GM20431 (cell line): ENCODE data around the gene HS3ST5.

ENCODE experiments used
- in situ Hi-C: fragments of 300-500 bp; cut with MseI, MboI; formaldehyde crosslinking; loops from one replicate; pipeline ENCODE4 v1.15.0; 2020; ENCODE audit warnings: low sequenced_read_pairs; ENCODE audit not compliant: unreplicated experiment

The HS3ST5 gene

GRCh38 chr6:114210467-114210866 lies 132.4 kb downstream of the HS3ST5 start:
- in situ Hi-C loops, result no loop called here

GRCh38 chr6:114203460-114203859 lies 139.4 kb downstream of the HS3ST5 start:
- in situ Hi-C loops, result no loop called here

GRCh38 chr6:114202389-114202788 lies 140.4 kb downstream of the HS3ST5 start:
- in situ Hi-C loops, result no loop called here

GRCh38 chr6:114200891-114201290 lies 141.9 kb downstream of the HS3ST5 start:
- in situ Hi-C loops, result no loop called here

- in situ Hi-C loops, result no loop called here
Measured at GRCh38 chr6:114195631-114196403, 147.0 kb downstream of the HS3ST5 start.

GRCh38 chr6:114195027-114195365 lies 147.8 kb downstream of the HS3ST5 start:
- in situ Hi-C loops, result no loop called here

GRCh38 chr6:114194362-114195026 lies 148.3 kb downstream of the HS3ST5 start:
- in situ Hi-C loops, result no loop called here

GRCh38 chr6:114187563-114187962 lies 155.3 kb downstream of the HS3ST5 start:
- in situ Hi-C loops, result no loop called here

GRCh38 chr6:114181664-114182063 lies 161.2 kb downstream of the HS3ST5 start:
- in situ Hi-C loops, result no loop called here

GRCh38 chr6:114179411-114179810 lies 163.4 kb downstream of the HS3ST5 start:
- in situ Hi-C loops, result no loop called here

- in situ Hi-C loops, result no loop called here
Measured at GRCh38 chr6:114176726-114177125, 166.1 kb downstream of the HS3ST5 start.

GRCh38 chr6:114172576-114173260 lies 170.1 kb downstream of the HS3ST5 start:
- in situ Hi-C loops, result no loop called here

- in situ Hi-C loops, result no loop called here
Measured at GRCh38 chr6:114171473-114171872, 171.3 kb downstream of the HS3ST5 start.

- in situ Hi-C loops, result no loop called here
Measured at GRCh38 chr6:114170958-114171387, 171.8 kb downstream of the HS3ST5 start.

GRCh38 chr6:114170372-114170771 lies 172.5 kb downstream of the HS3ST5 start:
- in situ Hi-C loops, result no loop called here

GRCh38 chr6:114169763-114170162 lies 173.1 kb downstream of the HS3ST5 start:
- in situ Hi-C loops, result no loop called here

GRCh38 chr6:114167583-114168576 lies 174.9 kb downstream of the HS3ST5 start:
- in situ Hi-C loops, result no loop called here

- in situ Hi-C loops, result no loop called here
Measured at GRCh38 chr6:114164207-114164606, 178.6 kb downstream of the HS3ST5 start.

- in situ Hi-C loops, result no loop called here
Measured at GRCh38 chr6:114162691-114163347, 180.0 kb downstream of the HS3ST5 start.
